ENCODE measurements around the gene CSTB.

The CSTB gene

DNA sequence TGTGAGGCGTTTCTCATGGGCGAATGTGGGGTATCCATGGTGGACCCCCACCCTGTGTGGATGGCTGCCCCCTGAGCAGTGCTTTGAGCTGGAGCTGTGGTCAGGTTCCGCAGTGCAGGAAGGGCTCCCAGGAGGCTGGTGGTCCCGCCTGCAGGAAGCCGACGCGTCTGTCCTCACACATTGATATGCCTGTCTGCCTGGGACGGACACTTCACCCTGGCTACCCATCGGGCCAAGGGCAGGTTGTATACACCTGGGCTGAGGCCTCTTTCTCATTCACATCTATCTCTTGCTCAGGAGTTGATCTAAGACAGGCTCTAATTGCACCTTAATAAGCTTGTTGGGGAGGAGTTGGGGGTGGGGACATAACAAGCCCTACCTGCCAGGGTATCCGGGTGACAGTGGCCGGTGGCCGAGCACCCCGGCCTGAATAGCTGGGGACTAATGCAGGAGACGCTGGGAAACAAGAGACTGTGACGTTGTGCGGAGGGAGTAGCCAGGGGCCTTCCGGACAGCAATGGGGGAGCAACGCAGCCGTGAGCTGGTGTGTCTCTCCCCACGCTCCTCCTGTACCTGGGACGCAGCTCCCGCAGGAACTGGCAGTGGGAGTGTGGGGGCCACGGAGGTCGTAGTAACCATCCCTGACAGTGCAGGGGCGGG, 35.5 kb downstream of the CSTB start:
- peaks cover 14% of the 10 kb centered on the region for H3F3A ChIP-seq (ENCODE audit: insufficient read depth, low read length)
- H2AFZ ChIP-seq (ENCODE audit: low read length): no peak overlapping the region
- H3K9me2 ChIP-seq (replicated peaks; ENCODE audit: insufficient read depth, low read length): no peaks in the 10 kb centered on the region
- no peak overlapping the region for H3K4me3 ChIP-seq (ENCODE audit: low read length)
- no peak overlapping the region for H3K27ac ChIP-seq (ENCODE audit: low read length)
- no peak overlapping the region for H3K4me2 ChIP-seq (ENCODE audit: low read depth, low read length)
- H3K36me3 ChIP-seq (replicated peaks; ENCODE audit: insufficient read depth, low read length): peaks cover 32% of the 10 kb centered on the region
- H3K79me2 ChIP-seq (ENCODE audit: low read length): peaks cover 77% of the 10 kb centered on the region
- H4K20me1 ChIP-seq (ENCODE audit: insufficient read depth, low read length): peaks cover 15% of the 10 kb centered on the region
- no peak for TF ChIP-seq EZH2 (optimal IDR thresholded peaks at IDR 0.05; ENCODE audit: low read depth, low read length)
- TF ChIP-seq, protein P1, sequence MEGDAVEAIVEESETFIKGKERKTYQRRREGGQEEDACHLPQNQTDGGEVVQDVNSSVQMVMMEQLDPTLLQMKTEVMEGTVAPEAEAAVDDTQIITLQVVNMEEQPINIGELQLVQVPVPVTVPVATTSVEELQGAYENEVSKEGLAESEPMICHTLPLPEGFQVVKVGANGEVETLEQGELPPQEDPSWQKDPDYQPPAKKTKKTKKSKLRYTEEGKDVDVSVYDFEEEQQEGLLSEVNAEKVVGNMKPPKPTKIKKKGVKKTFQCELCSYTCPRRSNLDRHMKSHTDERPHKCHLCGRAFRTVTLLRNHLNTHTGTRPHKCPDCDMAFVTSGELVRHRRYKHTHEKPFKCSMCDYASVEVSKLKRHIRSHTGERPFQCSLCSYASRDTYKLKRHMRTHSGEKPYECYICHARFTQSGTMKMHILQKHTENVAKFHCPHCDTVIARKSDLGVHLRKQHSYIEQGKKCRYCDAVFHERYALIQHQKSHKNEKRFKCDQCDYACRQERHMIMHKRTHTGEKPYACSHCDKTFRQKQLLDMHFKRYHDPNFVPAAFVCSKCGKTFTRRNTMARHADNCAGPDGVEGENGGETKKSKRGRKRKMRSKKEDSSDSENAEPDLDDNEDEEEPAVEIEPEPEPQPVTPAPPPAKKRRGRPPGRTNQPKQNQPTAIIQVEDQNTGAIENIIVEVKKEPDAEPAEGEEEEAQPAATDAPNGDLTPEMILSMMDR (IDR thresholded peaks at IDR 0.05; ENCODE audit: low read length): no peak
- no peak for TF ChIP-seq EZH2phosphoT487 (IDR thresholded peaks at IDR 0.05; ENCODE audit: low read length)
- no peaks in the 10 kb centered on the region for H3K9me3 ChIP-seq (replicated peaks; ENCODE audit: insufficient read depth, low read length)
- H3K4me1 ChIP-seq (ENCODE audit: low read length): no peaks in the 10 kb centered on the region
- H3K27me3 ChIP-seq (replicated peaks; ENCODE audit: insufficient read depth, low read length): no peaks in the 10 kb centered on the region
- DNase-seq: no peak
- H3K9ac ChIP-seq (ENCODE audit: low read length): no peak overlapping the region

DNA sequence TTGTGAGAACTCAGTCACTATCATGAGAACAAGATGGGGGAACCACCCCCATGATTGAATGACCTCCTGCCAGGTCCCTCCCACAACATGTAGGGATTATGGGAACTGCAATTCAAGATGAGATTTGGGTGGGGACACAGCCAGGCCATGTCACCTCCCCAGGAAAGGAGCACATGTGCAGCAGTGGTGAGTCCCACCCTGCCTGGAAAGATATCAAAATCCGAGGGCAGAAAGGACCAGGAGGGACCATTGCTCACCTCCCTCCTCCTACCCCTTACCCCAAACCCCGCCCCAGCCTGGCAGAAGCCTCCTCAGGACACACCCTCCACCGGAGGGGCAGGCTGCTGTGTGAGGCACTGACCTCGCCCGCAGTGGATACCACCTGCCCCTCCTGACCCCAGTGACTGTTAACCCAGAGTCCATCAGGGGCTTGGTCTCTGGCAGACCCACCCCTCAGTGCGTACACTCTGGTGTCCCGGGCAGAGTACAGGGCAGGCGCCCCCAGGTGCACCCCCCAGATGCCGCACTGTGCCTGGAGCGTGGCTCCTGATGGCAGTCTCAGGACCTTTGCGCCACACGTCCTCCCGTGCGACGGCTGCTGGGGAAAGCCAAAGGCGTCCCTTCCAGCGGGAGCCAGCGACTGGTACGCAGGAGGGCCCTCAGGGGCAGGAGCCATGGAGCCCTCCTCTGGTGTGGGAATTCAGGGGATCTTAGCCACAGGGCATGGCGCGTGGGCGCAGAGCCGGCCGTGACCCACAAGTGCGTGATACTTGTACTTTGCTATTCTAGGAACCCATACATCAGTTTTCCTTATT, 36.3 kb downstream of the CSTB start:
- H3K36me3 ChIP-seq (replicated peaks; ENCODE audit: insufficient read depth, low read length): peaks cover 29% of the 10 kb centered on the region
- H3F3A ChIP-seq (ENCODE audit: insufficient read depth, low read length): peaks cover 14% of the 10 kb centered on the region
- H3K4me1 ChIP-seq (ENCODE audit: low read length): no peaks in the 10 kb centered on the region
- no peak overlapping the region for H3K4me2 ChIP-seq (ENCODE audit: low read depth, low read length)
- H3K9me2 ChIP-seq (replicated peaks; ENCODE audit: insufficient read depth, low read length): no peaks in the 10 kb centered on the region
- DNase-seq: no peak
- H3K27ac ChIP-seq (ENCODE audit: low read length): no peak overlapping the region
- H3K4me3 ChIP-seq (ENCODE audit: low read length): no peak overlapping the region
- TF ChIP-seq, protein P1 (IDR thresholded peaks at IDR 0.05; ENCODE audit: low read length): no peak
- TF ChIP-seq EZH2phosphoT487 (IDR thresholded peaks at IDR 0.05; ENCODE audit: low read length): no peak
- TF ChIP-seq EZH2 (optimal IDR thresholded peaks at IDR 0.05; ENCODE audit: low read depth, low read length): no peak
- no peak overlapping the region for H3K9ac ChIP-seq (ENCODE audit: low read length)
- H3K27me3 ChIP-seq (replicated peaks; ENCODE audit: insufficient read depth, low read length): no peaks in the 10 kb centered on the region
- peaks cover 82% of the 10 kb centered on the region for H3K79me2 ChIP-seq (ENCODE audit: low read length)
- no peak overlapping the region for H2AFZ ChIP-seq (ENCODE audit: low read length)
- H4K20me1 ChIP-seq (ENCODE audit: insufficient read depth, low read length): peaks cover 18% of the 10 kb centered on the region
- no peaks in the 10 kb centered on the region for H3K9me3 ChIP-seq (replicated peaks; ENCODE audit: insufficient read depth, low read length)

DNA sequence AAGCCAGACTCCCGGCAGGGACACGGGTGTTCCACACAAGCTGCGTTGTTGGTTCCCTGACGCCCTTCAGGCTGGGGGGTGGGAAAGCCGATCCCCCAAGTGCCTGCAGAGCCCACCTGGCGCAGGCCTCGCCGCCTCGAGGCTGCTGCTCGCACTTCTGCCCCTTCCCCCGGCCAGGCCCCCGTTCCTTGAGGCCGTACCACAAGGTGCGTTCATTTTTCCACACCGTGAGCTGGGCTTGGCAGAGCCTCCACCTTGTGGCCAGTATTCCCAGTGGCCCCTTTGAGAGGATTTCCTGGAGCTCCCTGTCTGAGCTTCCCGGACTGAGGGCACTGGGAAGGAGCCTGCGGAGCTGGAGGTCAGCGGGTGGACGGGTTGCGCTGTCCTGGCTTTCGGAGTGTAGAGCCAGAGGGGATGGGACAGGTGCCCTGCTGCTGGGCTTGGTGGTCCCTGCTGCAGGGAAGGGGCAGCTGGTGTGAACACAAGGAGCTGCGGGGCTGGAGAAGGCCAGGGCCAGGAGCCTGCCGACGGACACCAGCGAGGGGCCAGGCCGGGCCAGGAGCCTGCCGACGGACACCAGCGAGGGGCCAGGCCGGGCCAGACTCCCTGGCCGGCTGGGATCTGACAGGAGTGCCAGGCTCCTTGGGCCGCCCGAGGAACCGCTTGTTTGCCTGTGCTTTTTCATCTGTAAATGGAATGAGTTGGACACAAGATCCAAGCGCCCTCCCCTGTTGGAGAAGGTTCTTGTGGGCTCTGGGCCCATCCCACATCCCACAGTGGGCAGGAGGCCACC, 38.8 kb downstream of the CSTB start:
- TF ChIP-seq EZH2phosphoT487 (IDR thresholded peaks at IDR 0.05; ENCODE audit: low read length) (no peak), EZH2 (optimal IDR thresholded peaks at IDR 0.05; ENCODE audit: low read depth, low read length) (no peak)
- TF ChIP-seq, protein P1 (IDR thresholded peaks at IDR 0.05; ENCODE audit: low read length): no peak

More for the DNA sequence above, 38.8 kb downstream of the CSTB start:
- Histone ChIP-seq H3K27ac (ENCODE audit: low read length) (no peak overlapping the region), H3K36me3 (replicated peaks; ENCODE audit: insufficient read depth, low read length) (peaks cover 21% of the 10 kb centered on the region), H3K79me2 (ENCODE audit: low read length) (peaks cover 88% of the 10 kb centered on the region), H3K27me3 (replicated peaks; ENCODE audit: insufficient read depth, low read length) (no peaks in the 10 kb centered on the region), H3K9ac (ENCODE audit: low read length) (no peak overlapping the region), H3K4me1 (ENCODE audit: low read length) (no peaks in the 10 kb centered on the region), H3K4me2 (ENCODE audit: low read depth, low read length) (no peak overlapping the region), H2AFZ (ENCODE audit: low read length) (no peak overlapping the region), H3K4me3 (ENCODE audit: low read length) (no peak overlapping the region), H3K9me3 (replicated peaks; ENCODE audit: insufficient read depth, low read length) (no peaks in the 10 kb centered on the region), H3K9me2 (replicated peaks; ENCODE audit: insufficient read depth, low read length) (no peaks in the 10 kb centered on the region), H3F3A (ENCODE audit: insufficient read depth, low read length) (peaks cover 14% of the 10 kb centered on the region), H4K20me1 (ENCODE audit: insufficient read depth, low read length) (peaks cover 32% of the 10 kb centered on the region)
- no peak for DNase-seq

All from MM.1S (cell line).